Measurements from ENCODE around the gene FRMD3.

- TF ChIP-seq, protein P1, sequence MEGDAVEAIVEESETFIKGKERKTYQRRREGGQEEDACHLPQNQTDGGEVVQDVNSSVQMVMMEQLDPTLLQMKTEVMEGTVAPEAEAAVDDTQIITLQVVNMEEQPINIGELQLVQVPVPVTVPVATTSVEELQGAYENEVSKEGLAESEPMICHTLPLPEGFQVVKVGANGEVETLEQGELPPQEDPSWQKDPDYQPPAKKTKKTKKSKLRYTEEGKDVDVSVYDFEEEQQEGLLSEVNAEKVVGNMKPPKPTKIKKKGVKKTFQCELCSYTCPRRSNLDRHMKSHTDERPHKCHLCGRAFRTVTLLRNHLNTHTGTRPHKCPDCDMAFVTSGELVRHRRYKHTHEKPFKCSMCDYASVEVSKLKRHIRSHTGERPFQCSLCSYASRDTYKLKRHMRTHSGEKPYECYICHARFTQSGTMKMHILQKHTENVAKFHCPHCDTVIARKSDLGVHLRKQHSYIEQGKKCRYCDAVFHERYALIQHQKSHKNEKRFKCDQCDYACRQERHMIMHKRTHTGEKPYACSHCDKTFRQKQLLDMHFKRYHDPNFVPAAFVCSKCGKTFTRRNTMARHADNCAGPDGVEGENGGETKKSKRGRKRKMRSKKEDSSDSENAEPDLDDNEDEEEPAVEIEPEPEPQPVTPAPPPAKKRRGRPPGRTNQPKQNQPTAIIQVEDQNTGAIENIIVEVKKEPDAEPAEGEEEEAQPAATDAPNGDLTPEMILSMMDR (conservative IDR thresholded peaks at IDR 0.05; ENCODE audit: low read depth, low read length): no peak
- TF ChIP-seq EZH2 (IDR thresholded peaks at IDR 0.05; ENCODE audit: low read length, unreplicated experiment) (no peak), EZH2phosphoT487 (IDR thresholded peaks at IDR 0.05; ENCODE audit: borderline replicate concordance, low read length) (no peak)
Measured at GRCh38 chr9:83466877-83467276, 71.3 kb downstream of the FRMD3 start.
